ENCODE data around the gene CRIP2.

The CRIP2 gene

DNA sequence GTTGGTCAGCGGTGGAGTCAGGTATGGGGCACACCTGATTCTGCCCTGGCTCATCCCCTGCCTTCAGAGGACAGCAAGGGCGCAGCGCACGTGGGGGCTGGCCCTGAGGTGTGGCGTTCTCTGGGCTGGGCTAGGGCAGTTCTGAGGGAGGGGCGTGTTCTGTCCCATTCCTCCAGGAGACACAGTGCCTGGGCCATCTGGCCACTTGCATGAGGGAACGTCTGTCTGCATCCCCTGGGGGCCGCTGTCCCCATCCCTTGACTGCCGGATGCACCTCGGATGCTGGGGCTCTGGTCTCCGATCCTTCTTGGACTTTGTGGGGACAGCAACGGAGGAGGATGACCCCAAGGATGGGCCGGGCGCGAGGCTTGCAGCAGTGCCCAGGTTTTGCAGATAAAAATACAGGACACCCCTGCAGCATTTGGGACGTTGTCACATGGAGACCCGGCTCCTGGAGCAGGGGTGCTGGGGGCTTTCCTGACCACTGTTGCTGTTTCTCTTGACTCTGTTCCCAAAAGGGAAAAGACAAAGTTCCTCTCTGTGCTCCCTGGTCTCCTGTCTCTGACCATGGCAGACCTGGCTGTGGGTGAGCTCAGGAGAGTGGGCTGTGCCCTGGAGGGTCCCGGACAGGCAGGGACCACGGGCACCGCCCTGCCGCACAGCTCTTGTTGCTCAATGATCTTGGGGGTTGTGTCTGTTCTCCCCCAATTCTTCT, 48.0 kb upstream of the CRIP2 start:
- H3K9ac ChIP-seq (ENCODE audit: low read depth, low read length), result no peak overlapping the region
- H3K79me2 ChIP-seq (ENCODE audit: insufficient read depth, low read length), result peaks cover 96% of the 10 kb centered on the region
- H3K36me3 ChIP-seq (ENCODE audit: insufficient read depth, low read length), result peaks cover 83% of the 10 kb centered on the region
- H3K9me3 ChIP-seq (ENCODE audit: insufficient read depth, low read length, severe bottlenecking), result no peaks in the 10 kb centered on the region
- no peak for TF ChIP-seq EZH2 (IDR thresholded peaks at IDR 0.05; ENCODE audit: borderline replicate concordance, low read depth, low read length, severe bottlenecking)
- TF ChIP-seq, protein P1, sequence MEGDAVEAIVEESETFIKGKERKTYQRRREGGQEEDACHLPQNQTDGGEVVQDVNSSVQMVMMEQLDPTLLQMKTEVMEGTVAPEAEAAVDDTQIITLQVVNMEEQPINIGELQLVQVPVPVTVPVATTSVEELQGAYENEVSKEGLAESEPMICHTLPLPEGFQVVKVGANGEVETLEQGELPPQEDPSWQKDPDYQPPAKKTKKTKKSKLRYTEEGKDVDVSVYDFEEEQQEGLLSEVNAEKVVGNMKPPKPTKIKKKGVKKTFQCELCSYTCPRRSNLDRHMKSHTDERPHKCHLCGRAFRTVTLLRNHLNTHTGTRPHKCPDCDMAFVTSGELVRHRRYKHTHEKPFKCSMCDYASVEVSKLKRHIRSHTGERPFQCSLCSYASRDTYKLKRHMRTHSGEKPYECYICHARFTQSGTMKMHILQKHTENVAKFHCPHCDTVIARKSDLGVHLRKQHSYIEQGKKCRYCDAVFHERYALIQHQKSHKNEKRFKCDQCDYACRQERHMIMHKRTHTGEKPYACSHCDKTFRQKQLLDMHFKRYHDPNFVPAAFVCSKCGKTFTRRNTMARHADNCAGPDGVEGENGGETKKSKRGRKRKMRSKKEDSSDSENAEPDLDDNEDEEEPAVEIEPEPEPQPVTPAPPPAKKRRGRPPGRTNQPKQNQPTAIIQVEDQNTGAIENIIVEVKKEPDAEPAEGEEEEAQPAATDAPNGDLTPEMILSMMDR (IDR thresholded peaks at IDR 0.05; ENCODE audit: borderline replicate concordance, extremely low read depth, low read length, poor library complexity, severe bottlenecking), result no peak
- no peak for DNase-seq
- peaks cover 90% of the 10 kb centered on the region for H4K20me1 ChIP-seq (ENCODE audit: insufficient read depth, low read length)
- no peak overlapping the region for H3K27ac ChIP-seq (ENCODE audit: low read length)
- H3K4me3 ChIP-seq (ENCODE audit: low read depth in 1 of 2, low read length in 2 of 2), result no peak overlapping the region
- H2AFZ ChIP-seq (ENCODE audit: low read depth, low read length), result no peak overlapping the region
- no peak for ATAC-seq (ENCODE audit: insufficient read depth, low read depth)
- H3K4me1 ChIP-seq (ENCODE audit: insufficient read depth, low read length), result peaks cover 14% of the 10 kb centered on the region
- H3K4me2 ChIP-seq (ENCODE audit: insufficient read depth, low read length), result no peak overlapping the region
- no peaks in the 10 kb centered on the region for H3K27me3 ChIP-seq (ENCODE audit: insufficient read depth, low read length, poor library complexity)

DNA sequence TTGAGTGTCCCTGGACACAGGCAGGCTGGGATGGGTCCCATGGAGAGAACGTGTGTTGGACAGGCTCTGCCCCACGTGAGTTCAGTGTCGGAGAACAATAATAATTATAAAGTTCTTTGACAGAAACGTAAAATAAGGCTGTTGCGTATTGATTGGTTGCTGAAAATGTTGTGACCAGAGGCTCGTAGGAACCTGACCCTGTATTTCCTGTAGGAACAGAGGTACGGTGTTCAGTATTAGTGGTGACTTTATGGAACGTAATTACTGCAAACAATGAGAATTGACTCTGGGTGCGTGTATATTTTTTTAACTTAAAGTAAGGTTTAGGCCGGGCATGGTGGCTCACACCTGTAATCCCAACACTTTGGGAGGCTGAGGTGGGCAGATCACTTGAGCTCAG, 47.2 kb upstream of the CRIP2 start:
- no peaks in the 10 kb centered on the region for H3K9me3 ChIP-seq (ENCODE audit: insufficient read depth, low read length, severe bottlenecking)
- no peak overlapping the region for H3K4me3 ChIP-seq (ENCODE audit: low read depth in 1 of 2, low read length in 2 of 2)
- no peak for ATAC-seq (ENCODE audit: insufficient read depth, low read depth)
- no peak for DNase-seq
- H3K27me3 ChIP-seq (ENCODE audit: insufficient read depth, low read length, poor library complexity), result no peaks in the 10 kb centered on the region
- peaks cover 86% of the 10 kb centered on the region for H4K20me1 ChIP-seq (ENCODE audit: insufficient read depth, low read length)
- H2AFZ ChIP-seq (ENCODE audit: low read depth, low read length), result no peak overlapping the region
- TF ChIP-seq, protein P1 (IDR thresholded peaks at IDR 0.05; ENCODE audit: borderline replicate concordance, extremely low read depth, low read length, poor library complexity, severe bottlenecking), result no peak
- no peak for TF ChIP-seq EZH2 (IDR thresholded peaks at IDR 0.05; ENCODE audit: borderline replicate concordance, low read depth, low read length, severe bottlenecking)
- H3K4me2 ChIP-seq (ENCODE audit: insufficient read depth, low read length), result no peak overlapping the region
- no peak overlapping the region for H3K9ac ChIP-seq (ENCODE audit: low read depth, low read length)
- peaks cover 94% of the 10 kb centered on the region for H3K79me2 ChIP-seq (ENCODE audit: insufficient read depth, low read length)
- H3K4me1 ChIP-seq (ENCODE audit: insufficient read depth, low read length), result peaks cover 6% of the 10 kb centered on the region
- no peak overlapping the region for H3K27ac ChIP-seq (ENCODE audit: low read length)
- peaks cover 78% of the 10 kb centered on the region for H3K36me3 ChIP-seq (ENCODE audit: insufficient read depth, low read length)

DNA sequence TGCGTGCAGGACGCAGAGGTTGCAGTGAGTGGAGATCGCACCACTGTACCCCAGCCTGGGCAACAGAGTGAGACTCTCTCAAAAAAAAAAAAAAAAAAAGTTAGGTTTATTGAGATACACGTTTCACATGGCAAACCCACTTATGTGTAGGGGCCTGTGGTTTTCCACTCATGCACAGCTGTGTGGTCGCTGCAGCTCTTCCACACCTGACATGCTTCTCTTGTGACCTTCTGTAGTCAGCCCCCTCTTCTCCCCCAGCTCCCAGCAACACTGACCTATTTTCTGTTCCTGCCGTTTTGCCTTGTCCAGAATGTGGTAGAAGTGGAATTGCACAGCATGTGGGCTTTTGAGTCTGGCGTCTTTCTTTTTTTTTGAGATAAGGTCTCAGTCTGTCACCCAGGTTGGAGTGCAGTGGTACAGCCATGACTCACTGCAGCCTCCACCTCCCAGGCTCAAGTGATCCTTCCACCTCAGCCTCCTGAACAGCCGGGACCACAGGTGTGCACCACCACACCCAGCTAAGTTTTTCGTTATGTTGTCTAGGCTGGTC, 46.6 kb upstream of the CRIP2 start:
- no peaks in the 10 kb centered on the region; the same call in 1 of the 2 replicates for H3K4me1 ChIP-seq (ENCODE audit: insufficient read depth, low read length)
- DNase-seq, result no peak
- no peak; the same call in 2 of the 3 replicates for ATAC-seq (ENCODE audit: insufficient read depth, low read depth)
- no peak overlapping the region for H3K4me2 ChIP-seq (ENCODE audit: insufficient read depth, low read length)
- H4K20me1 ChIP-seq (ENCODE audit: insufficient read depth, low read length), result peaks cover 86% of the 10 kb centered on the region
- H3K4me3 ChIP-seq (ENCODE audit: low read depth in 1 of 2, low read length in 2 of 2), result no peak overlapping the region
- no peak overlapping the region for H3K9ac ChIP-seq (ENCODE audit: low read depth, low read length)
- H2AFZ ChIP-seq (ENCODE audit: low read depth, low read length), result no peak overlapping the region
- no peaks in the 10 kb centered on the region for H3K27me3 ChIP-seq (ENCODE audit: insufficient read depth, low read length, poor library complexity)
- no peak for TF ChIP-seq EZH2 (IDR thresholded peaks at IDR 0.05; ENCODE audit: borderline replicate concordance, low read depth, low read length, severe bottlenecking)
- TF ChIP-seq, protein P1 (IDR thresholded peaks at IDR 0.05; ENCODE audit: borderline replicate concordance, extremely low read depth, low read length, poor library complexity, severe bottlenecking), result no peak
- peaks cover 73% of the 10 kb centered on the region for H3K36me3 ChIP-seq (ENCODE audit: insufficient read depth, low read length)
- H3K79me2 ChIP-seq (ENCODE audit: insufficient read depth, low read length), result peaks cover 94% of the 10 kb centered on the region
- no peak overlapping the region for H3K27ac ChIP-seq (ENCODE audit: low read length)
- H3K9me3 ChIP-seq (ENCODE audit: insufficient read depth, low read length, severe bottlenecking), result no peaks in the 10 kb centered on the region
